Vagina (tissue), 2 donors: ENCODE results near the gene ITPK1. TPM values are rescaled to one million over a fixed set of nuclear protein-coding genes. Genes with fewer than 3 reads are reported as not detected.

Source experiments
- DNase-seq, 2 donors: peaks; one replicate each; pipeline ENCODE4 v3.0.0-alpha.2; 2017; ENCODE audit errors: extremely low spot score in 2 of 2
- H3K27ac ChIP-seq: fragments of 200-600 bp; sonication (generic); one replicate; pipeline ENCODE4 v1.5.1; 2019
- H3K27me3 ChIP-seq: fragments of 200-600 bp; sonication (generic); one replicate; pipeline ENCODE4 v1.5.1; 2019
- H3K36me3 ChIP-seq, 2 donors: fragments of 200-600 bp; sonication (generic); one replicate each; pipeline ENCODE4 v1.5.1; 2017 to 2019
- H3K4me1 ChIP-seq: fragments of 200-600 bp; sonication (generic); one replicate; pipeline ENCODE4 v1.5.1; 2019
- H3K4me3 ChIP-seq, 2 donors: fragments of 200-600 bp; sonication (generic); 1 replicate in 1 of 2; 2 replicates in 1 of 2; pipeline ENCODE4 v1.5.1; 2016 to 2019
- H3K9me3 ChIP-seq: fragments of 200-600 bp; sonication (generic); one replicate; pipeline ENCODE4 v1.5.1; 2019
- POLR2A ChIP-seq, 2 donors: fragments of 450-650 bp; IDR thresholded peaks; one replicate each; pipeline ENCODE4 v1.6.1; 2017; ENCODE audit warnings: antibody characterized with exemption in 2 of 2, mild to moderate bottlenecking in 2 of 2, moderate library complexity in 2 of 2
- POLR2AphosphoS5 ChIP-seq, 2 donors: sonication (generic); formaldehyde crosslinking; IDR thresholded peaks; one replicate each; pipeline ENCODE4 v1.9.0; 2017; ENCODE audit warnings: antibody characterized with exemption in 2 of 2, mild to moderate bottlenecking in 2 of 2, low read depth in 1 of 2; ENCODE audit not compliant: insufficient read depth in 1 of 2
- intact Hi-C: fragments of 100-400 bp; cut with DNase I; formaldehyde crosslinking; loops from one replicate; pipeline ENCODE4 v1.15.1; 2023
- total RNA-seq: library from RNA; depleted of rRNA; stranded (reverse); fragments of >200 nt; gene quantifications from one replicate; pipeline ENCODE4 v1.2.3, GENCODE V29; 2016
- TF ChIP-seq, protein P1 (sequence below), 3 experiments: fragments of 450-650 bp in 2 of 3; fragments of 200-600 bp in 1 of 3; sonication (generic) in 1 of 3; IDR thresholded peaks; one replicate each; pipeline ENCODE4 v1.5.1; 2017 to 2019; ENCODE audit warnings: antibody characterized with exemption in 3 of 3, mild to moderate bottlenecking in 2 of 3, moderate library complexity in 2 of 3

ITPK1 gene
- total RNA-seq, 1 donor from 2014 or later: 49.6 TPM

DNA sequence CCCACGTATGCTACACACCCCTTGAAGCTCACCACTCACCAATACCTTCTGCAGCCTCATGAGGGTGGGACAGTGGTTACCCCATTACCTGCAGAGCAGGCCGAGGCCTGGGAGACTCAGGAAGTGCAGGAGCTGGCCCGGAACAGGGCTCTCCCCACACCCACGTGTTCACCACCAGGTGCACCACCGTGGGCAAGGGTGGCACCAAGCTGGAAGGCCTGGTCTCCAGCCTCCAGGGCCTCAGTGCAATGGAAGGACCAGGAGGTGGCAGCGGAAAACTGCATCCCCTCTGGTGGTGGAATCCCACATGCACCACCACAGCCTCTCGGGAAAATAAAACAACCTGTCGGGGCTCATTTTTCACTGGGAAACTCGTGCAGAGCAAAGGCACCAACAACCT, 36.4 kb downstream of the ITPK1 start:
- Histone ChIP-seq H3K9me3 (no peaks in the 10 kb centered on the region), H3K27ac (peak overlapping the region; percentile 64), H3K4me3 (no peak overlapping the region), H3K36me3 (no peaks in the 10 kb centered on the region), H3K27me3 (no peaks in the 10 kb centered on the region), H3K4me1 (peaks cover 70% of the 10 kb centered on the region)
- TF ChIP-seq POLR2AphosphoS5 (IDR thresholded peaks at IDR 0.05; ENCODE audit: insufficient read depth in 1 of 2, low read depth in 1 of 2) (peak in 1 of 2 donors; percentile 2), POLR2A (IDR thresholded peaks at IDR 0.05) (no peak)
- TF ChIP-seq, protein P1, sequence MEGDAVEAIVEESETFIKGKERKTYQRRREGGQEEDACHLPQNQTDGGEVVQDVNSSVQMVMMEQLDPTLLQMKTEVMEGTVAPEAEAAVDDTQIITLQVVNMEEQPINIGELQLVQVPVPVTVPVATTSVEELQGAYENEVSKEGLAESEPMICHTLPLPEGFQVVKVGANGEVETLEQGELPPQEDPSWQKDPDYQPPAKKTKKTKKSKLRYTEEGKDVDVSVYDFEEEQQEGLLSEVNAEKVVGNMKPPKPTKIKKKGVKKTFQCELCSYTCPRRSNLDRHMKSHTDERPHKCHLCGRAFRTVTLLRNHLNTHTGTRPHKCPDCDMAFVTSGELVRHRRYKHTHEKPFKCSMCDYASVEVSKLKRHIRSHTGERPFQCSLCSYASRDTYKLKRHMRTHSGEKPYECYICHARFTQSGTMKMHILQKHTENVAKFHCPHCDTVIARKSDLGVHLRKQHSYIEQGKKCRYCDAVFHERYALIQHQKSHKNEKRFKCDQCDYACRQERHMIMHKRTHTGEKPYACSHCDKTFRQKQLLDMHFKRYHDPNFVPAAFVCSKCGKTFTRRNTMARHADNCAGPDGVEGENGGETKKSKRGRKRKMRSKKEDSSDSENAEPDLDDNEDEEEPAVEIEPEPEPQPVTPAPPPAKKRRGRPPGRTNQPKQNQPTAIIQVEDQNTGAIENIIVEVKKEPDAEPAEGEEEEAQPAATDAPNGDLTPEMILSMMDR (IDR thresholded peaks at IDR 0.05): peak in 1 of 3 experiments; percentile 3
- intact Hi-C loops: no loop called here
- no peak for DNase-seq

DNA sequence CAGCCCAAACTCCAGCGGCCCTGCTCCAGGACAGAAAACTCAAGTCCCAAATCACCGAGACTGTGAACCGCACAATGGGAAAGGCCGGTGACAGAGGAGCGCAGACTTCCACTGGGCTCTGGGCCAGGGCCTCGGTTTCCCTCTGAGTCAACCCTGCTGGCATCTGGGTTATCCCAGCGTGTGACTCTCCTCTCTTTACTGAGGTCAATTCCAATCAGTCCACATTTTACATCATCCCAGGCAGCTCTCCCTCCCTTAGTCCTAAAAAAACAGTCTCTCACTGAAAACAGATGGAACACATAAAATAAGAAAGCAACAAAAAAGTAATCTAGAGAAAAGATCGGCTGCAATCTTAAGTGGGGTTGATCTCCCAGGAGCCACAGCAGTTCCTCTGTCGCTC, 36.9 kb downstream of the ITPK1 start:
- DNase-seq: no peak
- TF ChIP-seq POLR2AphosphoS5 (IDR thresholded peaks at IDR 0.05; ENCODE audit: insufficient read depth in 1 of 2, low read depth in 1 of 2) (peak in 1 of 2 donors; percentile 38), POLR2A (IDR thresholded peaks at IDR 0.05) (no peak)
- TF ChIP-seq, protein P1 (IDR thresholded peaks at IDR 0.05): no peak
- intact Hi-C loops: no loop called here
- no peaks in the 10 kb centered on the region for H3K36me3 ChIP-seq
- peaks cover 74% of the 10 kb centered on the region for H3K4me1 ChIP-seq
- no peaks in the 10 kb centered on the region for H3K9me3 ChIP-seq
- H3K27ac ChIP-seq: peak overlapping the region; percentile 64
- no peaks in the 10 kb centered on the region for H3K27me3 ChIP-seq
- H3K4me3 ChIP-seq: no peak overlapping the region

DNA sequence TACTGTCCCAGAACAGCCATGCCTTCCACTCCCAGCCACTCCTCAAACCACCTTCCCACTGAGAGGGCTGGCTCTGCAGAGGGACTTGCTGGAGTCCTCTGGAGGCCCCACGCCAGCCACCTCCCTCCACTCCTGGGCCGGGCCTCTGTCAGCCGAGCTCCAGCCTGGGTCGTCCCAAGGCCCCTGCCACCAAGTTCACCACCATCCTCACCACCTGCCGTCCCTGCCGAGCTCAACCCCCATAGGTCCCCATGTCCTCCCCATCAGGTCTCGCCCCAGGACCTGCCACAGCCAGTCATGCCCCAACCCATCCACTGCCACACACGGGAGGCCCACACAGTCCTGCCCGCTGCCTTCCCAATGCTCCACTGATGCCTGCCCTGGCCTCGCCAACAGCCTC, 39.0 kb downstream of the ITPK1 start:
- intact Hi-C loops: no loop called here
- Histone ChIP-seq H3K4me1 (peaks cover 80% of the 10 kb centered on the region), H3K4me3 (no peak overlapping the region), H3K27ac (no peak overlapping the region), H3K9me3 (no peaks in the 10 kb centered on the region), H3K36me3 (no peaks in the 10 kb centered on the region), H3K27me3 (no peaks in the 10 kb centered on the region)
- TF ChIP-seq POLR2A (IDR thresholded peaks at IDR 0.05) (no peak), POLR2AphosphoS5 (IDR thresholded peaks at IDR 0.05; ENCODE audit: insufficient read depth in 1 of 2, low read depth in 1 of 2) (no peak)
- TF ChIP-seq, protein P1 (IDR thresholded peaks at IDR 0.05): no peak
- no peak for DNase-seq

DNA sequence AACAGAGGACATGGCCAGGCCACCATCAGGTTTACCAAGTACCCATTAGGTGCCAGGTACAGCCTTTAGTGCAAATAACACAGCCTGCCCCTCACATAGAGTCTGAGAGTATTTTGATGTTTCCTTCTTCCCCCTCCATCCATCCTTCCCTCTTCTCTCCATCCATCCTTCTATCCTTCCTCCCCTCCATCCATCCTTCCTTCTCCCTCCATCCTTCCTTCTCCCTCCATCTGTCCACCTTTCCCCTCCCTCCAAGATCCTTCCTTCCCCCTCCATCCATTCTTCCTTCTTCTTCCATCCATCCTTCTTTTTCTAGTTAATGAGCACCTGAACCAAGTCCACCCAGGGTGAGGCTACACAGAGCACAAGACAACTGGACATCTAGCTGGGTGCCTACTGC, 39.8 kb downstream of the ITPK1 start:
- no peak overlapping the region for H3K4me3 ChIP-seq
- no peak for DNase-seq
- intact Hi-C loops: no loop called here
- H3K27ac ChIP-seq: peak overlapping the region; percentile 80
- no peak for TF ChIP-seq POLR2A (IDR thresholded peaks at IDR 0.05)
- no peak for TF ChIP-seq POLR2AphosphoS5 (IDR thresholded peaks at IDR 0.05; ENCODE audit: insufficient read depth in 1 of 2, low read depth in 1 of 2)
- TF ChIP-seq, protein P1 (IDR thresholded peaks at IDR 0.05): no peak
- H3K9me3 ChIP-seq: no peaks in the 10 kb centered on the region
- H3K36me3 ChIP-seq: no peaks in the 10 kb centered on the region
- H3K27me3 ChIP-seq: no peaks in the 10 kb centered on the region
- H3K4me1 ChIP-seq: peaks cover 75% of the 10 kb centered on the region

DNA sequence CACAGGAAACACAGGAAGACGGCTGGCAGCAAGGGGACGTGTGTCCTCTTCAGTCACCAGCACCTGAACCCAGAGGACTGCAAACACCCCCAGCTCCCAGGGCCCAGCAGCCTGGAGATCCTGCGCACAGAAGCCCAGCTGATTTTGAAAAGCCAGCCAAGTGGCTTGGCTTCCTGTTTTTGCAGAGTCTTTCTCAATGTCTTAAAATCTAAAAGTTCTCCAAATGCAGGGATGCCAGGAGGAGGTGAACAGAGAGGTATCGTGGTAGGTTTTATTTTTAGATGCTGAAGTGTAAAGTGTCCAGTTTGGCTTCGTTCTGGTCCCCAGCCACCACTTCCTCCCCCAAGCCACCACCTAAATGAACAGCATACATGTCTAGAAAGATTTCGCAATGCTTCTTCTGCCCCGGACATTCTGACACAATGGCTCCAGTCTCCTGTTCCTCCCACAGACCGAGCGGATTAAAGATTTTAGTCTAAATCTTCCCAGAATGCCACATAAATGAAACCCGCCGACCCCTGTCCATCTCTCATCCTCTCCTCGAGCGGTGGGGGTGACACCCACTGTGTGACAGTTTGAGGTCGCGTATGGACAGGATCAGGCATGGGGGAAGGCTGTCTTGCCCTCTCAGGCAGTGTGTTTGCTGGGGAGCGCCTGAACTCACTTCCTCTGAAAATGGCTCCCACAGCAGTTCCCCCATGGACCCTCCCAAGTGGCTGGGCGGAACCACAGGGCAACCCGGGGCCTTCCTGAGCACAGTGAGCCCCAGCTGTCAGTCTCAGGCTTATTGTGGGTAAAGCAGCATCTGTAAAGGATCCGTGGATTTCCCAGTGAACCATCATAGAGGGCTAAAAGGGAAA, 41.6 kb downstream of the ITPK1 start:
- TF ChIP-seq, protein P1 (IDR thresholded peaks at IDR 0.05): no peak
- TF ChIP-seq POLR2AphosphoS5 (IDR thresholded peaks at IDR 0.05; ENCODE audit: insufficient read depth in 1 of 2, low read depth in 1 of 2) (peak in 1 of 2 donors; percentile 56), POLR2A (IDR thresholded peaks at IDR 0.05) (no peak)
- Histone ChIP-seq H3K36me3 (no peaks in the 10 kb centered on the region), H3K4me1 (peaks cover 62% of the 10 kb centered on the region), H3K9me3 (no peaks in the 10 kb centered on the region), H3K27me3 (no peaks in the 10 kb centered on the region), H3K27ac (peak overlapping the region; percentile 80), H3K4me3 (peak overlapping the region in 1 of 2 donors; percentile 19)
- no peak for DNase-seq
- intact Hi-C loops: no loop called here
